ENCODE data around the gene URGCP.

Gene URGCP

GRCh38 chr7:43906331-43907010 is at the start of gene URGCP:
TSS of gene URGCP (minus strand) at chr7:43906596. CDS start at chr7:43906575, 21 bp downstream.
- peak in 2 of 3 experiments; percentile 18 to 46 for DNase-seq (ENCODE audit: low read depth in 3 of 3)

- DNase-seq (ENCODE audit: low read depth in 3 of 3): no peak
Observed at GRCh38 chr7:43956027-43956426, 49.6 kb upstream of the URGCP start.

- DNase-seq (ENCODE audit: low read depth in 3 of 3): no peak
Observed at GRCh38 chr7:43954524-43955228, 48.3 kb upstream of the URGCP start.

- DNase-seq (ENCODE audit: low read depth in 3 of 3): no peak
Observed at GRCh38 chr7:43953071-43953470, 46.7 kb upstream of the URGCP start.

- DNase-seq (ENCODE audit: low read depth in 3 of 3): no peak
Observed at GRCh38 chr7:43952028-43952427, 45.6 kb upstream of the URGCP start.

- no peak for DNase-seq (ENCODE audit: low read depth in 3 of 3)
Observed at GRCh38 chr7:43944286-43944685, 37.9 kb upstream of the URGCP start.

- DNase-seq (ENCODE audit: low read depth in 3 of 3): no peak
Observed at GRCh38 chr7:43943417-43944187, 37.2 kb upstream of the URGCP start.

GRCh38 chr7:43942997-43943396 is 36.6 kb upstream of the URGCP start:
- DNase-seq (ENCODE audit: low read depth in 3 of 3): no peak

- no peak for DNase-seq (ENCODE audit: low read depth in 3 of 3)
Observed at GRCh38 chr7:43942250-43942649, 35.9 kb upstream of the URGCP start.

- no peak for DNase-seq (ENCODE audit: low read depth in 3 of 3)
Observed at GRCh38 chr7:43938892-43939482, 32.6 kb upstream of the URGCP start.

- DNase-seq (ENCODE audit: low read depth in 3 of 3): no peak
Observed at GRCh38 chr7:43937444-43937843, 31.0 kb upstream of the URGCP start.

GRCh38 chr7:43933902-43934560 is 27.6 kb upstream of the URGCP start:
- DNase-seq (ENCODE audit: low read depth in 3 of 3): no peak

GRCh38 chr7:43931346-43931745 is 24.9 kb upstream of the URGCP start:
- no peak for DNase-seq (ENCODE audit: low read depth in 3 of 3)

GRCh38 chr7:43929529-43930457 is 23.4 kb upstream of the URGCP start:
- no peak for DNase-seq (ENCODE audit: low read depth in 3 of 3)

GRCh38 chr7:43927810-43928209 is 21.4 kb upstream of the URGCP start:
- no peak for DNase-seq (ENCODE audit: low read depth in 3 of 3)

- no peak for DNase-seq (ENCODE audit: low read depth in 3 of 3)
Observed at GRCh38 chr7:43926798-43927123, 20.4 kb upstream of the URGCP start.

GRCh38 chr7:43925984-43926797 is 19.8 kb upstream of the URGCP start, which contains the start of gene UBE2D4:
TSS of gene UBE2D4 (plus strand) at chr7:43926436. CDS start at chr7:43926533, 97 bp downstream.
- peak; percentile 80 to 92 (median 86) for DNase-seq (ENCODE audit: low read depth in 3 of 3)

GRCh38 chr7:43922726-43923125 is 16.3 kb upstream of the URGCP start:
- no peak for DNase-seq (ENCODE audit: low read depth in 3 of 3)

GRCh38 chr7:43921423-43921822 is 15.0 kb upstream of the URGCP start:
- DNase-seq (ENCODE audit: low read depth in 3 of 3): no peak

GRCh38 chr7:43915907-43916306 is 9.5 kb upstream of the URGCP start:
- no peak for DNase-seq (ENCODE audit: low read depth in 3 of 3)

All from stimulated activated CD4-positive, alpha-beta T cell treated with anti-CD3 and anti-CD28 coated beads, TNF-alpha, amount 100 ng/mL, for 24 hours (primary cell).